Uterus (tissue), 4 donors: ENCODE data around the gene STXBP5L. TPM values are rescaled to one million over a fixed set of nuclear protein-coding genes. Genes with fewer than 3 reads are reported as not detected.

Experiments
- DNase-seq, 2 donors: peaks; one replicate each; pipeline ENCODE4 v3.0.0-alpha.2; 2019 to 2020
- H3K27ac ChIP-seq, 2 donors: fragments of 200-600 bp; sonication (generic); 1 replicate in 1 of 2; 2 replicates in 1 of 2; pipeline ENCODE4 v1.5.1; 2016 to 2018
- H3K27me3 ChIP-seq, 2 donors: fragments of 200-600 bp; sonication (generic); one replicate each; pipeline ENCODE4 v1.5.1; 2018 to 2019; ENCODE audit warnings: control low read depth in 1 of 2
- H3K36me3 ChIP-seq, 2 donors: fragments of 200-600 bp; sonication (generic); one replicate each; pipeline ENCODE4 v1.5.1; 2019; ENCODE audit warnings: control low read depth in 1 of 2
- H3K4me1 ChIP-seq, 2 donors: fragments of 200-600 bp; sonication (generic); one replicate each; pipeline ENCODE4 v1.5.1; 2018 to 2019; ENCODE audit warnings: control low read depth in 1 of 2
- H3K4me3 ChIP-seq, 2 donors: fragments of 200-600 bp; sonication (generic); 1 replicate in 1 of 2; 2 replicates in 1 of 2; pipeline ENCODE4 v1.5.1; 2018 to 2019; ENCODE audit warnings: mild to moderate bottlenecking in 1 of 2
- H3K9me3 ChIP-seq, 2 donors: fragments of 200-600 bp; sonication (generic); one replicate each; pipeline ENCODE4 v1.5.1; 2019; ENCODE audit warnings: control low read depth in 1 of 2
- CTCF ChIP-seq, 4 experiments: fragments of 200-600 bp in 2 of 4; fragments of 450-650 bp in 2 of 4; sonication (generic) in 2 of 4; IDR thresholded peaks; one replicate each; pipeline ENCODE4 v1.5.1; 2016 to 2019; ENCODE audit warnings: antibody characterized with exemption in 4 of 4, mild to moderate bottlenecking in 2 of 4, moderate library complexity in 1 of 4
- POLR2A ChIP-seq, 2 donors: fragments of 450-650 bp; IDR thresholded peaks; one replicate each; pipeline ENCODE4 v1.6.1; 2016; ENCODE audit warnings: antibody characterized with exemption in 2 of 2, mild to moderate bottlenecking in 1 of 2, moderate library complexity in 1 of 2
- intact Hi-C: fragments of 100-400 bp; cut with DNase I; formaldehyde crosslinking; loops from one replicate; pipeline ENCODE4 v1.15.1; 2023; ENCODE audit warnings: low total_unique reads
- total RNA-seq, 4 donors: library from RNA; depleted of rRNA in 3 of 4; stranded (reverse); fragments of >200 nt in 3 of 4; gene quantifications; one replicate each; pipeline versions ENCODE4 v1.1.0 to v1.2.4, GENCODE V29; 2014 to 2023
- donor health status: DM: yes; HTN: yes; CAD: no.

Gene STXBP5L
- total RNA-seq, 4 donors from 2014 or later: under 0.01 to 2.6 (median 1.1) TPM

- intact Hi-C loops: no loop called here
- no peaks in the 10 kb centered on the region for H3K27me3 ChIP-seq
- H3K9me3 ChIP-seq: no peaks in the 10 kb centered on the region
- H3K4me1 ChIP-seq: no peaks in the 10 kb centered on the region
- H3K27ac ChIP-seq: peak overlapping the region; percentile 37 to 52
- no peaks in the 10 kb centered on the region for H3K36me3 ChIP-seq
- DNase-seq: peak in 1 of 2 donors; percentile 13
- TF ChIP-seq POLR2A (IDR thresholded peaks at IDR 0.05): no peak
- no peak for TF ChIP-seq CTCF (IDR thresholded peaks at IDR 0.05)
- peak overlapping the region; percentile 43 to 54 for H3K4me3 ChIP-seq
Observed at GRCh38 chr3:120907659-120908029, 361 bp upstream of the STXBP5L start.

GRCh38 chr3:120908795-120909601, 993 bp downstream of the STXBP5L start:
- Histone ChIP-seq H3K4me3 (peak overlapping the region; percentile 43 to 54), H3K27me3 (no peaks in the 10 kb centered on the region), H3K9me3 (no peaks in the 10 kb centered on the region), H3K36me3 (no peaks in the 10 kb centered on the region), H3K4me1 (no peaks in the 10 kb centered on the region), H3K27ac (peak overlapping the region; percentile 52 to 62)
- TF ChIP-seq CTCF (IDR thresholded peaks at IDR 0.05) (no peak), POLR2A (IDR thresholded peaks at IDR 0.05) (no peak)
- peak in 1 of 2 donors; percentile 18 for DNase-seq
- intact Hi-C loops: no loop called here

- no peak overlapping the region for H3K27ac ChIP-seq
- intact Hi-C loops: no loop called here
- no peaks in the 10 kb centered on the region for H3K27me3 ChIP-seq
- H3K4me3 ChIP-seq: peak overlapping the region; percentile 43 to 54
- DNase-seq: no peak
- no peaks in the 10 kb centered on the region for H3K9me3 ChIP-seq
- no peaks in the 10 kb centered on the region for H3K36me3 ChIP-seq
- no peaks in the 10 kb centered on the region for H3K4me1 ChIP-seq
- TF ChIP-seq POLR2A (IDR thresholded peaks at IDR 0.05): no peak
- TF ChIP-seq CTCF (IDR thresholded peaks at IDR 0.05): no peak
Observed at GRCh38 chr3:120909602-120909878, 1.5 kb downstream of the STXBP5L start.

GRCh38 chr3:120926146-120926545, 18.1 kb downstream of the STXBP5L start:
- Histone ChIP-seq H3K36me3 (no peaks in the 10 kb centered on the region), H3K9me3 (peaks cover 0 to 5% of the 10 kb centered on the region in 2 donors), H3K27me3 (no peaks in the 10 kb centered on the region), H3K27ac (no peak overlapping the region), H3K4me1 (no peaks in the 10 kb centered on the region), H3K4me3 (no peak overlapping the region)
- TF ChIP-seq POLR2A (IDR thresholded peaks at IDR 0.05): no peak
- TF ChIP-seq CTCF (IDR thresholded peaks at IDR 0.05): no peak
- DNase-seq: no peak
- intact Hi-C loops: no loop called here

- H3K36me3 ChIP-seq: no peaks in the 10 kb centered on the region
- no peak overlapping the region for H3K27ac ChIP-seq
- no peaks in the 10 kb centered on the region for H3K4me1 ChIP-seq
- no peak overlapping the region for H3K4me3 ChIP-seq
- intact Hi-C loops: no loop called here
- no peak for TF ChIP-seq CTCF (IDR thresholded peaks at IDR 0.05)
- no peak for TF ChIP-seq POLR2A (IDR thresholded peaks at IDR 0.05)
- peaks cover 0 to 5% of the 10 kb centered on the region in 2 donors for H3K9me3 ChIP-seq
- H3K27me3 ChIP-seq: no peaks in the 10 kb centered on the region
- DNase-seq: no peak
Observed at GRCh38 chr3:120928991-120929390, 21.0 kb downstream of the STXBP5L start.
